Neural progenitor cell (in vitro differentiated cells): ENCODE data around the gene RGS7. TPM values are rescaled to one million over a fixed set of nuclear protein-coding genes. Genes with fewer than 3 reads are reported as not detected.

Source experiments
- DNase-seq: peaks from one replicate; pipeline ENCODE4 v3.0.0-alpha.2; 2016; ENCODE audit warnings: low spot score
- H2AFZ ChIP-seq: fragments of 200-600 bp; sonication (generic); replicated peaks from 2 replicates; pipeline ENCODE4 v1.6.1; 2016; ENCODE audit warnings: antibody characterized with exemption
- H3F3A ChIP-seq: fragments of 200-600 bp; sonication (generic); 2 replicates; pipeline ENCODE4 v1.6.1; 2016; ENCODE audit warnings: antibody characterized with exemption, low read depth
- H3K27ac ChIP-seq: fragments of 200-600 bp; sonication (generic); 2 replicates; pipeline ENCODE4 v1.5.1; 2016; ENCODE audit warnings: mild to moderate bottlenecking
- H3K27me3 ChIP-seq: fragments of 200-600 bp; sonication (generic); 2 replicates; pipeline ENCODE4 v1.6.1; 2016; ENCODE audit warnings: mild to moderate bottlenecking, moderate library complexity
- H3K36me3 ChIP-seq: fragments of 200-600 bp; sonication (generic); 2 replicates; pipeline ENCODE4 v1.5.1; 2016
- H3K4me1 ChIP-seq: fragments of 200-600 bp; sonication (generic); 2 replicates; pipeline ENCODE4 v1.6.1; 2016; ENCODE audit warnings: mixed run types
- H3K4me2 ChIP-seq: fragments of 200-600 bp; sonication (generic); 2 replicates; pipeline ENCODE4 v1.6.1; 2016
- H3K4me3 ChIP-seq: fragments of 200-600 bp; sonication (generic); 2 replicates; pipeline ENCODE4 v1.5.1; 2016
- H3K79me2 ChIP-seq: fragments of 200-600 bp; sonication (generic); 2 replicates; pipeline ENCODE4 v1.6.1; 2016; ENCODE audit warnings: low read depth
- H3K9ac ChIP-seq: fragments of 200-600 bp; sonication (generic); 2 replicates; pipeline ENCODE4 v1.6.1; 2016
- H3K9me3 ChIP-seq: fragments of 200-600 bp; sonication (generic); 2 replicates; pipeline ENCODE4 v1.5.1; 2016; ENCODE audit warnings: low read depth
- H4K20me1 ChIP-seq: fragments of 200-600 bp; sonication (generic); 2 replicates; pipeline ENCODE4 v1.6.1; 2016; ENCODE audit warnings: low read depth
- H3K27ac Mint-ChIP-seq: 3 replicates; pipeline ENCODE4 v1.8.0; 2021; ENCODE audit warnings: mixed read lengths
- H3K27me3 Mint-ChIP-seq: 2 replicates; pipeline ENCODE4 v1.8.0; 2022; ENCODE audit warnings: low read depth, mild to moderate bottlenecking, inconsistent platforms, moderate library complexity, mixed read lengths; ENCODE audit not compliant: insufficient read depth
- H3K36me3 Mint-ChIP-seq: 3 replicates; pipeline ENCODE4 v1.8.0; 2021; ENCODE audit warnings: mixed read lengths
- H3K4me1 Mint-ChIP-seq: 3 replicates; pipeline ENCODE4 v1.8.0; 2021; ENCODE audit warnings: mixed read lengths
- H3K4me3 Mint-ChIP-seq: 3 replicates; pipeline ENCODE4 v1.8.0; 2021; ENCODE audit warnings: mild to moderate bottlenecking, moderate library complexity, mixed read lengths
- H3K9me3 Mint-ChIP-seq: 3 replicates; pipeline ENCODE4 v1.8.0; 2020; ENCODE audit warnings: mixed read lengths
- CTCF ChIP-seq: fragments of 200-600 bp; sonication (generic); IDR thresholded peaks from 2 replicates; pipeline ENCODE4 v1.5.1; 2017; ENCODE audit warnings: antibody characterized with exemption, mild to moderate bottlenecking
- EZH2 ChIP-seq: fragments of 200-600 bp; sonication (generic); IDR thresholded peaks from 2 replicates; pipeline ENCODE4 v1.6.1; 2017; ENCODE audit warnings: antibody characterized with exemption, mild to moderate bottlenecking, moderate library complexity
- EZH2phosphoT487 ChIP-seq: fragments of 200-600 bp; sonication (generic); IDR thresholded peaks from 2 replicates; pipeline ENCODE4 v1.6.1; 2017; ENCODE audit warnings: antibody characterized with exemption
- total RNA-seq: library from RNA; depleted of rRNA; stranded (reverse); fragments of >200 nt; gene quantifications from 2 replicates; pipeline ENCODE4 v1.2.3, GENCODE V29; 2015; ENCODE audit warnings: low replicate concordance

The RGS7 gene
- total RNA-seq, 1 donor from 2014 or later = not detected

GRCh38 chr1:240844486-240844885 lies 512.5 kb downstream of the RGS7 start:
- Histone ChIP-seq H3K4me2 (no peak overlapping the region), H3K4me1 (no peaks in the 10 kb centered on the region), H3K9ac (no peak overlapping the region), H3K27me3 (no peaks in the 10 kb centered on the region), H3K79me2 (no peaks in the 10 kb centered on the region), H3K4me3 (no peak overlapping the region), H3K36me3 (no peaks in the 10 kb centered on the region), H2AFZ (no peak overlapping the region), H3K27ac (no peak overlapping the region), H4K20me1 (no peaks in the 10 kb centered on the region), H3K9me3 (no peaks in the 10 kb centered on the region), H3F3A (no peaks in the 10 kb centered on the region)
- DNase-seq = no peak
- H3K27me3 Mint-ChIP-seq = peaks cover 4% of the 10 kb centered on the region
- no peak overlapping the region for H3K27ac Mint-ChIP-seq
- TF ChIP-seq CTCF = no peak
- no peak for TF ChIP-seq EZH2
- no peak for TF ChIP-seq EZH2phosphoT487
- no peaks in the 10 kb centered on the region for H3K4me1 Mint-ChIP-seq
- no peaks in the 10 kb centered on the region for H3K9me3 Mint-ChIP-seq
- no peaks in the 10 kb centered on the region for H3K36me3 Mint-ChIP-seq
- H3K4me3 Mint-ChIP-seq = no peak overlapping the region

DNA sequence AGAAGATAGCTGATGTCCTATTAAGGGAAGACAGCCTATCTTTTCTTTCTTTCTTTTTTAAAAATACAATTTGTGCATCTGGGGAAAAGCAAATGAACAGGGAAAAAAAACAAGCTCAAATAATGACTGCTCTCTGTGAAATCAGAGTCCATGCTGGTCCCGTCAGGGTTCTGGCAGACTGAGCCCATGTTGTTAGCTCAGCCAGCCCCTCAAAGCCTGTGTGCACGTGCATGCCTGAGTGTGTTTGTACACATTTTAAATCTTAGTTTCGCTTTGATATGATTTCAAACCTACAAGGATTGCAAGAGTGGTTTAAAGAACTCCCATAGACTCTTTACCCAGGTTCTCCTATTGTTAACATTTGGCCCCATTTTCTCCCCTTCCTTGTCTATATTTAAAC lies 513.2 kb downstream of the RGS7 start:
- Histone ChIP-seq H3K4me1 (no peaks in the 10 kb centered on the region), H3F3A (no peaks in the 10 kb centered on the region), H4K20me1 (no peaks in the 10 kb centered on the region), H3K27me3 (no peaks in the 10 kb centered on the region), H3K9ac (no peak overlapping the region), H3K27ac (no peak overlapping the region), H3K9me3 (no peaks in the 10 kb centered on the region), H3K36me3 (no peaks in the 10 kb centered on the region), H3K4me2 (no peak overlapping the region), H3K79me2 (no peaks in the 10 kb centered on the region), H3K4me3 (no peak overlapping the region), H2AFZ (no peak overlapping the region)
- H3K4me3 Mint-ChIP-seq = no peak overlapping the region
- H3K9me3 Mint-ChIP-seq = no peaks in the 10 kb centered on the region
- H3K27ac Mint-ChIP-seq = no peak overlapping the region
- DNase-seq = no peak
- no peak for TF ChIP-seq EZH2
- no peak for TF ChIP-seq CTCF
- no peak for TF ChIP-seq EZH2phosphoT487
- peaks cover 4% of the 10 kb centered on the region for H3K27me3 Mint-ChIP-seq
- no peaks in the 10 kb centered on the region for H3K36me3 Mint-ChIP-seq
- H3K4me1 Mint-ChIP-seq = no peaks in the 10 kb centered on the region

DNA sequence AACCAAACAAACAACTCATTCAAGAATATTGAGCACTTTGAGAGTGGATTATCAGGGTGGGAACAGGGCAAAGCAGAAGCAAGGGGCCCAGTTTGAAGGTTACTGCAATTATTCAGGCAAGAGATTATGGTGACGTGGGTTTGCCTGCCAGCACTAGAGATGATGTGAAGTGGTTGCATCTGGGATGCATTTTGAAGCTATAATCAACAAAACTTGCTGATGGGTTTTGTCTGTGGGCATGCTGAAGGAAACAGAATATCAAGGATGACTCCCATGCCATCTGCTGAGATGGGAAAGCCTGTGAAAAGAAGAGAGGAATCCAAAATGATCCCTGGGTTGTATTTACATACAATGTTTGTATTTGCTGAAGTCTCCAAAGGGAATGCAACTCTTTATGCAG lies 520.7 kb downstream of the RGS7 start:
- Histone ChIP-seq H3K4me1 (no peaks in the 10 kb centered on the region), H3K27ac (no peak overlapping the region), H3K4me3 (no peak overlapping the region), H3K36me3 (no peaks in the 10 kb centered on the region), H3K9ac (no peak overlapping the region), H3K79me2 (no peaks in the 10 kb centered on the region), H3K9me3 (no peaks in the 10 kb centered on the region), H2AFZ (no peak overlapping the region), H3K27me3 (no peaks in the 10 kb centered on the region), H3F3A (no peaks in the 10 kb centered on the region), H4K20me1 (no peaks in the 10 kb centered on the region), H3K4me2 (no peak overlapping the region)
- DNase-seq = no peak
- H3K9me3 Mint-ChIP-seq = no peaks in the 10 kb centered on the region
- peaks cover 4% of the 10 kb centered on the region for H3K27me3 Mint-ChIP-seq
- H3K36me3 Mint-ChIP-seq = no peaks in the 10 kb centered on the region
- H3K4me1 Mint-ChIP-seq = no peaks in the 10 kb centered on the region
- H3K4me3 Mint-ChIP-seq = no peak overlapping the region
- H3K27ac Mint-ChIP-seq = no peak overlapping the region
- TF ChIP-seq EZH2 (no peak), EZH2phosphoT487 (no peak)

DNA sequence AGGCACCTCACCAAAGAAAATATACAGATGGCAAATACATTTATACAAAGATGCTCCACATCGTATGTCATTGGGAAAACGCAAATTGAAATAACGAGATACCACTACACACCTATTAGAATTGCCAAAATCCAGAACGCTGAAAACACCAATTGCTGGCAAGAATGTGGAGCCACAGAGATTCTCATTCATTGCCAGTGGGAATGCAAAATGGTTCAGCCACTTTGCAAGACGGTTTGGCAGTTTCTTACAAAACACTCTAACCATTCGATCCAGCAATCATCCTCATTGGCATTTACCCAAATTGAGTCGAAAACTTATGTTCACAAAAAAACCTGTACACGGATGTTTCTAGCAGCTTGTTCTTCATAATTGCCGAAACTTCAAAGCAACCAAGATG lies 521.7 kb downstream of the RGS7 start:
- no peak overlapping the region for H3K4me3 ChIP-seq
- no peak for DNase-seq
- no peaks in the 10 kb centered on the region for H4K20me1 ChIP-seq
- TF ChIP-seq CTCF (no peak), EZH2 (no peak), EZH2phosphoT487 (no peak)
- no peaks in the 10 kb centered on the region for H3K9me3 ChIP-seq
- H2AFZ ChIP-seq = no peak overlapping the region
- no peaks in the 10 kb centered on the region for H3K36me3 ChIP-seq
- H3K4me1 ChIP-seq = no peaks in the 10 kb centered on the region
- H3F3A ChIP-seq = no peaks in the 10 kb centered on the region
- H3K36me3 Mint-ChIP-seq = no peaks in the 10 kb centered on the region
- H3K4me2 ChIP-seq = no peak overlapping the region
- no peak overlapping the region for H3K27ac Mint-ChIP-seq
- no peaks in the 10 kb centered on the region for H3K27me3 ChIP-seq
- no peak overlapping the region for H3K9ac ChIP-seq
- H3K4me3 Mint-ChIP-seq = no peak overlapping the region
- no peaks in the 10 kb centered on the region for H3K79me2 ChIP-seq
- no peak overlapping the region for H3K27ac ChIP-seq
- peaks cover under 1% of the 10 kb centered on the region for H3K4me1 Mint-ChIP-seq
- peaks cover 4% of the 10 kb centered on the region for H3K27me3 Mint-ChIP-seq
- H3K9me3 Mint-ChIP-seq = no peaks in the 10 kb centered on the region
